HCT116 (cell line): Measurements from ENCODE around the gene RPRD1B. TPM values are rescaled to one million over a fixed set of nuclear protein-coding genes. Genes with fewer than 3 reads are reported as not detected.

Experiments
- ATAC-seq: fragments of 200-7000 bp; cut with Tn5 transposase; 2 replicates; pipeline ENCODE4 v1.9.1; 2020; ENCODE audit warnings: mild to moderate bottlenecking, moderate library complexity
- BruUV-seq: library from RNA; stranded (reverse); fragments of 400-500 nt; replicated peaks from 2 replicates; lab custom pipeline; 2021; lab: Mats Ljungman, UMichigan
- CTCF ChIA-PET: fragments of 300-600 bp; sonication (Branson Sonifier 250); formaldehyde crosslinking; loops from one replicate; lab custom pipeline; 2021; ENCODE audit warnings: antibody characterized with exemption; lab: Charles Lee
- POLR2A ChIA-PET: fragments of 300-600, 350-600 bp; sonication (Branson Sonifier 250); formaldehyde crosslinking; loops from one replicate; lab custom pipeline; 2021; ENCODE audit warnings: antibody characterized with exemption; lab: Charles Lee
- RAD21 ChIA-PET, 2 experiments: fragments of 300-600 bp; sonication (Branson Sonifier 250); formaldehyde crosslinking; loops; one replicate each; lab custom pipeline; 2023; ENCODE audit warnings: low total read pairs in 2 of 2; ENCODE audit not compliant: uncharacterized antibody in 2 of 2, unreplicated experiment in 2 of 2, low non-redundant PET in 1 of 2; lab: Charles Lee
- DNase-seq: peaks from one replicate; pipeline ENCODE4 v3.0.0-alpha.2; 2010; ENCODE audit warnings: low read depth, low spot score
- H2AFZ ChIP-seq: fragments of 200-600 bp; shearing (Covaris generic), sonication (generic); 2 replicates; pipeline ENCODE4 v1.6.1; 2017; ENCODE audit warnings: low read depth, mixed run types, mixed read lengths, antibody characterized with exemption, low read length; ENCODE audit not compliant: poor library complexity, severe bottlenecking
- H3K27ac ChIP-seq: 2 replicates; pipeline ENCODE4 v1.5.1; 2012; ENCODE audit warnings: low read depth, low read length
- H3K27me3 ChIP-seq: fragments of 200-600 bp; sonication (generic); 2 replicates; pipeline ENCODE4 v1.6.1; 2016; ENCODE audit warnings: mixed run types, low read length, mixed read lengths; ENCODE audit not compliant: insufficient read depth
- H3K36me3 ChIP-seq, 2 experiments: fragments of 200-500 bp in 1 of 2; fragments of 200-600 bp in 1 of 2; sonication (Bioruptor generic) in 1 of 2; sonication (generic) in 1 of 2; 2 replicates each; pipeline versions ENCODE4 v1.5.1 to v1.6.1; 2014 to 2016; ENCODE audit warnings: low read length in 2 of 2, inconsistent platforms in 1 of 2, mixed read lengths in 1 of 2, mixed run types in 1 of 2; ENCODE audit not compliant: insufficient read depth in 2 of 2, control insufficient read depth in 1 of 2
- H3K4me1 ChIP-seq, 2 experiments: fragments of 200-600 bp in 1 of 2; sonication (generic) in 1 of 2; 2 replicates each; pipeline versions ENCODE4 v1.5.1 to v1.6.1; 2012 to 2017; ENCODE audit warnings: low read length in 2 of 2, inconsistent platforms in 1 of 2, mild to moderate bottlenecking in 1 of 2, mixed read lengths in 1 of 2, mixed run types in 1 of 2, moderate library complexity in 1 of 2; ENCODE audit not compliant: insufficient read depth in 2 of 2, control insufficient read depth in 1 of 2
- H3K4me2 ChIP-seq: fragments of 200-600 bp; sonication (generic); 2 replicates; pipeline ENCODE4 v1.6.1; 2017; ENCODE audit warnings: mixed run types, low read length, mixed read lengths
- H3K4me3 ChIP-seq, 2 experiments: fragments of 200-600 bp in 1 of 2; sonication (generic) in 1 of 2; replicated peaks in 1 of 2; 2 replicates each; pipeline ENCODE4 v1.5.1; 2011 to 2016; ENCODE audit warnings: low read length in 2 of 2, control low read depth in 1 of 2, low read depth in 1 of 2, mild to moderate bottlenecking in 1 of 2, mixed read lengths in 1 of 2, mixed run types in 1 of 2
- H3K79me2 ChIP-seq: fragments of 200-600 bp; sonication (generic); 2 replicates; pipeline ENCODE4 v1.6.1; 2017; ENCODE audit warnings: mild to moderate bottlenecking, mixed run types, low read length, moderate library complexity, mixed read lengths; ENCODE audit not compliant: insufficient read depth
- H3K9ac ChIP-seq: fragments of 200-600 bp; sonication (generic); 2 replicates; pipeline ENCODE4 v1.6.1; 2016; ENCODE audit warnings: low read length, mixed read lengths
- H3K9me2 ChIP-seq: fragments of 200-600 bp; sonication (generic), shearing (Covaris generic); 2 replicates; pipeline ENCODE4 v1.6.1; 2017; ENCODE audit warnings: mixed run types, mild to moderate bottlenecking, moderate library complexity; ENCODE audit not compliant: insufficient read depth
- H3K9me3 ChIP-seq, 2 experiments: fragments of 200-500 bp in 1 of 2; fragments of 200-600 bp in 1 of 2; sonication (Bioruptor generic) in 1 of 2; sonication (generic) in 1 of 2; 2 replicates each; pipeline ENCODE4 v1.6.1; 2014 to 2017; ENCODE audit warnings: low read length in 2 of 2, mixed read lengths in 2 of 2, inconsistent platforms in 1 of 2, low read depth in 1 of 2, mild to moderate bottlenecking in 1 of 2, mixed run types in 1 of 2, moderate library complexity in 1 of 2; ENCODE audit not compliant: control insufficient read depth in 1 of 2, insufficient read depth in 1 of 2
- H4K20me1 ChIP-seq: fragments of 200-600 bp; sonication (generic), shearing (Covaris generic); 2 replicates; pipeline ENCODE4 v1.6.1; 2017; ENCODE audit warnings: mixed run types, mild to moderate bottlenecking, moderate library complexity; ENCODE audit not compliant: insufficient read depth
- CBX3 ChIP-seq: IDR thresholded peaks from 2 replicates; pipeline ENCODE4 v1.6.1; 2012; ENCODE audit warnings: low read depth
- CEBPB ChIP-seq: IDR thresholded peaks from 2 replicates; pipeline ENCODE4 v1.6.1; 2012; ENCODE audit warnings: low read depth
- EZH2 ChIP-seq: fragments of 200-600 bp; sonication (generic); IDR thresholded peaks from 2 replicates; pipeline ENCODE4 v1.6.1; 2017; ENCODE audit warnings: antibody characterized with exemption, mixed run types
- EZH2phosphoT487 ChIP-seq: fragments of 200-600 bp; IDR thresholded peaks from 2 replicates; pipeline ENCODE4 v1.6.1; 2018; ENCODE audit warnings: antibody characterized with exemption, borderline replicate concordance
- JUND ChIP-seq: IDR thresholded peaks from 2 replicates; pipeline ENCODE4 v1.6.1; 2012
- MAX ChIP-seq: IDR thresholded peaks from 2 replicates; pipeline ENCODE4 v1.6.1; 2012
- RAD21 ChIP-seq: IDR thresholded peaks from 2 replicates; pipeline ENCODE4 v1.6.1; 2012; ENCODE audit warnings: low read depth, mild to moderate bottlenecking
- REST ChIP-seq: IDR thresholded peaks from 2 replicates; pipeline ENCODE4 v1.6.1; 2012; ENCODE audit warnings: low read depth
- SP1 ChIP-seq: IDR thresholded peaks from 2 replicates; pipeline ENCODE4 v1.6.1; 2012; ENCODE audit warnings: low read depth
- SRF ChIP-seq: IDR thresholded peaks from 2 replicates; pipeline ENCODE4 v1.6.1; 2012; ENCODE audit warnings: low read depth
- TCF7L2 ChIP-seq: IDR thresholded peaks from 2 replicates; pipeline ENCODE4 v1.7.0; 2011; ENCODE audit warnings: borderline replicate concordance, inconsistent platforms; ENCODE audit not compliant: insufficient read depth, insufficient read length; ENCODE audit errors: extremely low read depth
- YY1 ChIP-seq: IDR thresholded peaks from 2 replicates; pipeline ENCODE4 v1.6.1; 2011; ENCODE audit warnings: low read length, low read depth, moderate library complexity, mild to moderate bottlenecking; ENCODE audit not compliant: insufficient replicate concordance; ENCODE audit errors: extremely low read depth
- ZBTB33 ChIP-seq: IDR thresholded peaks from 2 replicates; pipeline ENCODE4 v1.6.1; 2011; ENCODE audit warnings: mild to moderate bottlenecking, low read length, moderate library complexity; ENCODE audit not compliant: insufficient replicate concordance; ENCODE audit errors: extremely low read depth
- ZFX ChIP-seq: fragments of 450-650 bp; IDR thresholded peaks from 2 replicates; pipeline ENCODE4 v1.6.1; 2017
- intact Hi-C: fragments of 100-400 bp; cut with micrococcal nuclease; formaldehyde crosslinking; loops from 2 replicates; pipeline ENCODE4 v1.10.0; 2022
- total RNA-seq: library from RNA; stranded (reverse); gene quantifications from one replicate; pipeline ENCODE4 v1.2.1, GENCODE V29; 2021; ENCODE audit not compliant: unreplicated experiment

Gene RPRD1B
- total RNA-seq, 1 experiment from 2014 or later = 30.7 TPM

GRCh38 chr20:38076548-38076947 is 43.0 kb downstream of the RPRD1B start:
- ChIA-PET RAD21 (no interaction called here), POLR2A (no interaction called here), CTCF (no interaction called here)
- H3K4me1 ChIP-seq = no peaks in the 10 kb centered on the region
- no peaks in the 10 kb centered on the region for H4K20me1 ChIP-seq
- no peaks in the 10 kb centered on the region for H3K9me3 ChIP-seq
- no peak for ATAC-seq
- no peak overlapping the region for H3K9ac ChIP-seq
- intact Hi-C loops = no loop called here
- TF ChIP-seq ZFX (no peak), EZH2 (no peak), MAX (no peak), ZBTB33 (no peak), EZH2phosphoT487 (no peak), YY1 (no peak), SP1 (no peak), TCF7L2 (no peak), REST (no peak), SRF (no peak), RAD21 (no peak), CEBPB (no peak), JUND (no peak), CBX3 (no peak)
- H3K9me2 ChIP-seq = no peaks in the 10 kb centered on the region
- H3K4me2 ChIP-seq = no peak overlapping the region
- H3K4me3 ChIP-seq = no peak overlapping the region
- no peaks in the 10 kb centered on the region for H3K27me3 ChIP-seq
- no peak overlapping the region for H2AFZ ChIP-seq
- peaks cover under 1 to 6% of the 10 kb centered on the region in 2 experiments; a peak in 2 of 4 replicates for H3K36me3 ChIP-seq
- no TSS peak for BruUV-seq
- no peak overlapping the region for H3K27ac ChIP-seq
- no peak for DNase-seq
- H3K79me2 ChIP-seq = peaks cover 29% of the 10 kb centered on the region
